Caco-2 (cell line): ENCODE measurements around the gene NUDT13. TPM values are rescaled to one million over a fixed set of nuclear protein-coding genes. Genes with fewer than 3 reads are reported as not detected.

ENCODE experiments used
- BruUV-seq: library from RNA; stranded (reverse); fragments of 400-500 nt; replicated peaks from 2 replicates; lab custom pipeline; 2021; lab: Mats Ljungman, UMichigan
- CTCF ChIA-PET: fragments of 300-600 bp; sonication (Branson Sonifier 250); formaldehyde crosslinking; loops from one replicate; lab custom pipeline; 2022; ENCODE audit warnings: antibody characterized with exemption; lab: Charles Lee
- POLR2A ChIA-PET: fragments of 300-600 bp; sonication (Branson Sonifier 250); formaldehyde crosslinking; loops from one replicate; lab custom pipeline; 2022; ENCODE audit warnings: antibody characterized with exemption; lab: Charles Lee
- DNase-seq, 2 experiments: peaks; one replicate each; pipeline versions ENCODE4 v3.0.0 to v3.0.0-alpha.2; 2020 to 2022
- H3K27me3 ChIP-seq: replicated peaks from 2 replicates; pipeline ENCODE4 v1.6.0; 2011; ENCODE audit warnings: low read length; ENCODE audit not compliant: control insufficient read depth, insufficient read depth
- H3K36me3 ChIP-seq: 2 replicates; pipeline ENCODE4 v1.5.1; 2011; ENCODE audit warnings: low read length; ENCODE audit not compliant: control insufficient read depth, insufficient read depth
- H3K4me1 ChIP-seq: fragments of 250-450 bp; sonication (Bioruptor Pico); 2 replicates; pipeline ENCODE4 v1.5.1; 2020; ENCODE audit warnings: mild to moderate bottlenecking
- H3K4me3 ChIP-seq: 2 replicates; pipeline ENCODE4 v1.5.1; 2011; ENCODE audit warnings: low read depth, mild to moderate bottlenecking, control low read depth, low read length
- H3K9me3 ChIP-seq: fragments of 250-450 bp; sonication (Bioruptor Pico); 2 replicates; pipeline ENCODE4 v1.5.1; 2020; ENCODE audit warnings: mild to moderate bottlenecking, moderate library complexity
- H3K27ac Mint-ChIP-seq: one replicate; pipeline ENCODE4 v1.8.0; 2022; ENCODE audit warnings: mixed read lengths; ENCODE audit not compliant: unreplicated experiment
- H3K27me3 Mint-ChIP-seq: one replicate; pipeline ENCODE4 v1.8.0; 2022; ENCODE audit warnings: mixed read lengths; ENCODE audit not compliant: insufficient read depth, unreplicated experiment
- H3K36me3 Mint-ChIP-seq: one replicate; pipeline ENCODE4 v1.8.0; 2022; ENCODE audit warnings: mild to moderate bottlenecking, mixed read lengths; ENCODE audit not compliant: insufficient read depth, unreplicated experiment
- H3K4me1 Mint-ChIP-seq: one replicate; pipeline ENCODE4 v1.8.0; 2022; ENCODE audit warnings: low read depth, mixed read lengths; ENCODE audit not compliant: unreplicated experiment
- H3K4me3 Mint-ChIP-seq: one replicate; pipeline ENCODE4 v1.8.0; 2022; ENCODE audit warnings: mild to moderate bottlenecking, moderate library complexity, mixed read lengths; ENCODE audit not compliant: unreplicated experiment
- H3K9me3 Mint-ChIP-seq: one replicate; pipeline ENCODE4 v1.8.0; 2022; ENCODE audit warnings: mixed read lengths; ENCODE audit not compliant: unreplicated experiment
- CTCF ChIP-seq, 2 experiments: fragments of 200-600 bp in 1 of 2; IDR thresholded peaks; 1 replicate in 1 of 2; 2 replicates in 1 of 2; pipeline versions ENCODE4 v1.5.1 to v1.8.0; 2011 to 2022; ENCODE audit warnings: antibody characterized with exemption in 1 of 2, control low read depth in 1 of 2, inconsistent platforms in 1 of 2, low read depth in 1 of 2, low read length in 1 of 2, mild to moderate bottlenecking in 1 of 2, moderate library complexity in 1 of 2; ENCODE audit not compliant: insufficient read depth in 1 of 2, severe bottlenecking in 1 of 2, unreplicated experiment in 1 of 2
- intact Hi-C: fragments of 100-400 bp; cut with micrococcal nuclease; formaldehyde crosslinking; loops from one replicate; pipeline ENCODE4 v1.10.0; 2022; ENCODE audit not compliant: unreplicated experiment
- total RNA-seq: library from RNA; stranded (reverse); gene quantifications from 2 replicates; pipeline ENCODE4 v1.2.3, GENCODE V29; 2022

NUDT13 gene
- total RNA-seq, 1 experiment from 2014 or later: 6.5 TPM

GRCh38 chr10:73119457-73119856, 9.2 kb downstream of the NUDT13 start:
- CTCF ChIA-PET: interaction anchor here (0.5 to 1.0 kb wide), 2 partner anchors 9 to 23 kb away, joined by 3 to 4 read pairs; partner anchors contain the start of gene NUDT13
- no peak for DNase-seq
- no peaks in the 10 kb centered on the region for H3K9me3 Mint-ChIP-seq
- H3K4me3 ChIP-seq: no peak overlapping the region
- H3K27ac Mint-ChIP-seq: no peak overlapping the region
- no peaks in the 10 kb centered on the region for H3K27me3 ChIP-seq
- H3K9me3 ChIP-seq: no peaks in the 10 kb centered on the region
- TF ChIP-seq CTCF (IDR thresholded peaks at IDR 0.05; ENCODE audit: insufficient read depth in 1 of 2, low read depth in 1 of 2, low read length in 1 of 2, severe bottlenecking in 1 of 2, unreplicated experiment in 1 of 2): no peak
- H3K4me3 Mint-ChIP-seq: no peak overlapping the region
- peaks cover 27% of the 10 kb centered on the region for H3K36me3 Mint-ChIP-seq
- no peaks in the 10 kb centered on the region for H3K27me3 Mint-ChIP-seq
- intact Hi-C loops: loop anchor here (2.0 kb wide), 1 partner anchor 13 kb away; no protein-coding TSS in a partner anchor
- peaks cover 4% of the 10 kb centered on the region; the same call in 1 of the 2 replicates for H3K36me3 ChIP-seq
- no TSS peak for BruUV-seq
- peaks cover 31% of the 10 kb centered on the region for H3K4me1 ChIP-seq
- peaks cover 21% of the 10 kb centered on the region for H3K4me1 Mint-ChIP-seq
- POLR2A ChIA-PET: no interaction called here

GRCh38 chr10:73119952-73120351, 9.7 kb downstream of the NUDT13 start:
- BruUV-seq: no TSS peak
- H3K27me3 ChIP-seq: no peaks in the 10 kb centered on the region
- peaks cover 5% of the 10 kb centered on the region for H3K36me3 ChIP-seq
- DNase-seq: no peak
- H3K4me3 ChIP-seq: no peak overlapping the region
- POLR2A ChIA-PET: no interaction called here
- Mint-ChIP-seq H3K9me3 (no peaks in the 10 kb centered on the region), H3K27ac (no peak overlapping the region), H3K27me3 (no peaks in the 10 kb centered on the region), H3K36me3 (peaks cover 29% of the 10 kb centered on the region), H3K4me3 (no peak overlapping the region), H3K4me1 (peaks cover 21% of the 10 kb centered on the region)
- peaks cover 31% of the 10 kb centered on the region for H3K4me1 ChIP-seq
- CTCF ChIA-PET: no interaction called here
- intact Hi-C loops: loop anchor here (2.0 kb wide), 1 partner anchor 13 kb away; no protein-coding TSS in a partner anchor
- no peak for TF ChIP-seq CTCF (IDR thresholded peaks at IDR 0.05; ENCODE audit: insufficient read depth in 1 of 2, low read depth in 1 of 2, low read length in 1 of 2, severe bottlenecking in 1 of 2, unreplicated experiment in 1 of 2)
- H3K9me3 ChIP-seq: no peaks in the 10 kb centered on the region

- H3K36me3 Mint-ChIP-seq: peaks cover 67% of the 10 kb centered on the region
These were observed 16.1 kb downstream of the NUDT13 start for GRCh38 chr10:73126343-73126742.

More at GRCh38 chr10:73126343-73126742, 16.1 kb downstream of the NUDT13 start:
- no TSS peak for BruUV-seq
- no peaks in the 10 kb centered on the region for H3K9me3 ChIP-seq
- no peak overlapping the region for H3K4me3 ChIP-seq
- no peak for TF ChIP-seq CTCF (IDR thresholded peaks at IDR 0.05; ENCODE audit: insufficient read depth in 1 of 2, low read depth in 1 of 2, low read length in 1 of 2, severe bottlenecking in 1 of 2, unreplicated experiment in 1 of 2)
- intact Hi-C loops: no loop called here
- Mint-ChIP-seq H3K4me3 (no peak overlapping the region), H3K27ac (no peak overlapping the region), H3K4me1 (peaks cover 12% of the 10 kb centered on the region), H3K9me3 (no peaks in the 10 kb centered on the region), H3K27me3 (no peaks in the 10 kb centered on the region)
- DNase-seq: no peak
- no peaks in the 10 kb centered on the region for H3K27me3 ChIP-seq
- ChIA-PET POLR2A (no interaction called here), CTCF (no interaction called here)
- peaks cover 13% of the 10 kb centered on the region for H3K4me1 ChIP-seq
- peaks cover 12% of the 10 kb centered on the region for H3K36me3 ChIP-seq
